T1000 (cell line): ENCODE measurements around the gene FRY.

Source experiments
- DNase-seq: peaks from one replicate; lab custom pipeline; 2025; ENCODE audit warnings: mixed read lengths; lab: John Stamatoyannopoulos, UW

The FRY gene

DNA sequence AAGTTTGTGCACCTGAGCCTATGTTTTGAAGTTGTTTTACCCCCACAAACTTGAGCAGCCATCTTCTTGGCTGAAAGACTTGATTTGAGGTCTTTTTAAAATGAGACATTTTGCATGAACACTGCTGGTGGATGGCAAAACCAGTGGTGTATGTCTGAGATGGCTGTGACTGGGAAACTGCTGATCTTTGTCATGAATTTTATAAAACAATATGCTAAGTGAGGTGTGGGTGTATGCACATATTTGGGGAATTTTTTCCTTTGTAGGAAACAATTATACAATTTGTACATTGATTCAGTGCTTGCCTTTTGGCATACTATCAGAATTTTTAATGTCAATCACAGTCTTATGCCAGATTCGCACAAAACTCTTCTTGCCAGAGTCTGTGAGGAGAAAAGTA, 231.0 kb downstream of the FRY start:
- no peak for DNase-seq

DNA sequence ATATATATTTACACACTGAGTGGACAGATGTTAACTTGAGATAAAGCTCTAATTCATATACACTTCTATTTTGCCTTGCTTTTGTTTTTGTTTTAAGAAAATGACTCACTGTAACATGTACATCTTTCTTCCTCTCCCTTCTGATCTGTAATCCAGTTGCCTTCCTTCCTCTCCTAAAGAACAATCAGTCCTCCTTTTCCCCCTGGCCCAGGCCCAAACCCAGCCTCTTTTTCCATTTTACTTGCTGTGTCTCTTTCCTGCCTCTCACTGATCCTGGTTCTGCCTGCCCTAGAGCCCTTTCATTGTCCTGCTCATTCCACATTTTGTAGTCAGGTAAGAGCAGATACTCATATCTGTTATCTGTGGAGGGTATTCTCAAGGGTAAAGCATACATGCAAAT, 232.8 kb downstream of the FRY start:
- DNase-seq: no peak

DNA sequence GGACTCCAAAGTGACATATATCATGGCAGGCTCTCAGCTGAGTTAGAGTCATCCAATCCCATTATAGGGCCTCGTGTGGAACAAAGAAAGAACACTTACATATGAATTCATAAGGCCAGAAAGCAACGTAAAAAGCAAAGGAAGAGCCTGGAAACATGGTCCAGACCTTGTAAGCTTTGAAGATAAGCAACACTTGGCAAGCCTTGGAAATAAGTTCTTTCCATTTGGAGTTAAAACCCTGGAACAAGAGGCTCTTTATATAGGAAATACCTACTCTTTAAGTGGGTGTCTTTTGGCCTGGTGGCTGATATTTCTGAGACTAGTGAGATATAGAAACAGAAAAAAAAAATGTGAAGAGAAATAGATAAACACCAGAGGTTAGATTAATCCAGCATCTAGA, 234.2 kb downstream of the FRY start:
- DNase-seq: no peak

DNA sequence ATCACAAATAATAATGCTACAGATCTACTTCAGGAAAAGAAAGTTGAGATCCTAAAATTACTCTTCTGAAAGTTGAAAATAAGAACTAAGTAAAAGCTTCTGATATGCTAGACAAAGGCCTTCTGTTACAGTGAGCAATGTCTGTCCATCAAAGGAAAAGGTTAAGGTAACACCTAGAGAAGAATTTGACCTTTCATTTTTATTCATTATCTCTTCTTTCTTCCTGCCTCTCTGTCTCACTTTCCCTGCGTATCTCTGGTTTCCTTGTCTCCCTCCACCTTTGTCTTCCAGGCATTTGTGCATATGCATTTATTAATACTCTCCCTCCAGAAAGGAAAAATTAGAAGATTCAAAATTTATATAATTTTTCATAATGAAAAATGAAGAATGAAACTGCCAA, 234.6 kb downstream of the FRY start:
- DNase-seq: no peak

DNA sequence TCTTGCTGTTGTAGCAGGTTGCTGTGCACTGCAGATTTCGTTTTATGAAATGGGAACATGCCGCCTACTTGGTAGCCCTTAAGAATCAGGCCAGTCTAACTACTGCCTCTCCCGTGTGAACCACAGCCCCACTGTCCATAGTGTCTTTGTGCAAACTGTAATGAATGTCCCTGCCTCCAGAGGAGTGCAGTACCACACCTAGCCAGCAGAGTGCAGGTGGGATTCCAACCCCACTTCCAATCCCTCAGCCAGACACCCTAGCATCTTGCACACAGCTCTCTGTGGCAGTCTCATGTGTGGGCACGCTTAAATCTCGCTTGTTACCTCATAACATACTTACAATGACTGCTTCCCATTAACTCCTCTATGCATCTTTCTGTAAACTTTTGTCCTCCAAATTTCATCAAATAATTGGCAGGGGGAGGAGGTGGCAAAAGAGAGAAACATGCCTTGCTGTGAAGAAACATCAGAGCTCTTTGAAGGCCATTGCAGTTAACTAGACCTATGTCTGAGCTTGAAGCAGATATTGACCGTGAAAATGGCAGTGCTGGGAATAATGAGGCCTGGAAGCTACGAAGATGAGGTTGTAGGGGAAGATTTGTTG, 236.4 kb downstream of the FRY start:
- DNase-seq: no peak

DNA sequence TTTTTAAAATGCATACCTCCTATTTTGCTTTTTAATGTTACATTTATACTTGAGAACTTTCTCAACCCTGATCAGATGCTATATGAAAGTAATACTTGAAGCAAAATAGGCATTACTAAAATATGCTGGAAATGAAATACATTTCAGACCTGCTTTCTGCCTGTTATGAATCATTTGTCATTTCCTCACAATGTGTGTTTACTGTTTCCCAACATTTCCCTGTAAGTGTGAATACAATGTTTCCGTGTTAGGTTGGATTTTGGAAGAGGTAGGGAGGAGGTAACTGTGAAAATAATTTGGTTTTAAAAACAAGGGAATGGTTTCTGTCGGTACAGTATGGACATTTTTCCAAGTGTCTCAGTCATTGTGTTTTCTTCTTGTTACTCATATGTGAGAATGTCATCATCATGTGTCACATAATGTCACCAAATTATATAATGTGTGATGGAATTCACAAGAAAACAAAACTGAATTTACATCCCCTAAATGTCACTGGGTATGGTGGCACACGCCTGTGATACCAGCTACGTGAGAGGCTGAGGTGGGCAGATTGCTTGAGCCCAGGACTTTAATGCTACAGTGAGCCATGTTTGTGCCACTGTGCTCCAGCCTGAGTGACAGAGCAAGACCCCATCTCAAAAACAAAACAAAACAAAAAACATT, 240.6 kb downstream of the FRY start:
- DNase-seq: no peak

DNA sequence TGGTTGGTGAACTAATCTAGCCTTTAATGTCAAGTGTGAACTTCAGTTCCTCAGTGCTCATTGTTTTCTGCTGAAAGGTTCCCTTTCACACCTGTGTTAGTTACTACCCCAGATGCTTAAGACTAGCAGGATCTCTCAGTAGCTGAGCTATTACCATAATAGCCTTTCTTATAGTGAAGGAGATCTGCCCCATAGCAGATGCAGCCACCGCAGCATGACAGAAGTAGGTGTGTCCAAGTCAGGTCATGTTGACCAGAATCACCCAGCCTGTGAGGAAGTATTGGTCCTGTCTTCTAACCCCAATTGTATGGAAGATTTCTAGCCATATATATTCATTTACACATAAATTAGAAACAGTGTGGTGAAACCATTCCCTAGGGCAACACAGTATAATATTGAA, 246.3 kb downstream of the FRY start:
- no peak for DNase-seq

DNA sequence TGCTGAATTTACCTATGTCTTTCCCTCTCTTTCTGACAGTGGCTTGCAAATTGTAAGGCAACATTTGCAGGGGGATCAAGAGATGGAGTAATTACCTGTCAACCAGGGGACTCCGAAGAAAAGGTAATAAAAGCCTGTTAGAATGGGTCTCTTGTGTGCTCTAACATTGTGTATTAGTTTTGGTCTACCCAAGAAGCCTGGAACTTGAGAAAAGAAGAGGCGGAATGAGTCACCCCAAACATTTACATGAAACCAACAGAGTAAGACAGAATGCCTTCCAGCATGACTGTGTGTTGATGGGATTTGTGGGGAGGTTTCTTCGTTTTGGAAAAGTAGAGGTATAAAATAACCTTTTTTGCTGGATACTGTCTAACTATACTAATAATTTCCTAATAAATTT, 246.9 kb downstream of the FRY start:
- DNase-seq: no peak

DNA sequence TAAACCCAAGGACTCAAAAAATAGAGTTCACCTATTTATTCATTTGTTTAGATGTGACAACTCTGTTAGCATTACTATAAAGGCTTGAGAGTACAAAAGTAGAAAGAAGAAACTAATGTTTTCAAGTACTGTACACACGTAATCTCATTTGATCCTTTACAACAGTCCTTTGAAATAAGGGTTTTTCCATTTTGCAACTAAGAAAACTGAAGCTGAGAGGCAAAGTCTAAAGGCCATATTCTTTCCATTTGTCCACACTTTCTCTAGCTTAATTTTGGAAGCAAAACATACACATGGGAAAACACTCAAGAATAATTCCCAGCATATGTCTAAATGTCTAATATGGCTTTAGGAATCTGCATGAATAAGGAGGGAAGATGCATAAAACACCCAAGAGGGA, 249.5 kb downstream of the FRY start:
- no peak for DNase-seq

DNA sequence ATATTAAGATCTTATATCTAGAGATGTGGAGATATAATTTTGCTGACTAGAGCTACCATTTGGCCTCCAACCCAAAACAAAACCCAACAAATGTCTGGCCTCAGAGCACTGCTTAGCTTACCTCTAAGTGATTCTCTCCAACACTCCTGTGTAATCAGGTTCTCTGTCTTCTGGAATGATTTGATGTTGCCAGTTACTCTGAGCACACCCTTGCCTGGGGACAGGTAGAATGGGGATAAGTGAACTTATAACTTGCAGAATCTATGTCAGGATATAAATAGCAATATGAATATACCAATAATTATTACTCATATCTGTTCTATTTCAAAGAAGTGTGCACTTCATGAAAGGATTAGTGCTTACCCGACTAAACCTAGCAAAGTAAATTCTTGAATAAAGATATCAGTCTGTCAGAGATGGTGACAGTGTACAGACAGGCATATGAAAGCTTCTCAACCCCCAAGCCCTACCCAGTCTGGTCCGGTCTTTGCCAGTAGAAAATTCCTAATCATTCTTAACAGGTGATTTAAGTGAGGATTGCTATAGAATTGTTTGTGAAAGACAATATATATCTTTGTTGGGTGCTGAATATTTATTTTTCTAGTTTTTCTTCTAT, 250.6 kb downstream of the FRY start:
- DNase-seq: no peak

DNA sequence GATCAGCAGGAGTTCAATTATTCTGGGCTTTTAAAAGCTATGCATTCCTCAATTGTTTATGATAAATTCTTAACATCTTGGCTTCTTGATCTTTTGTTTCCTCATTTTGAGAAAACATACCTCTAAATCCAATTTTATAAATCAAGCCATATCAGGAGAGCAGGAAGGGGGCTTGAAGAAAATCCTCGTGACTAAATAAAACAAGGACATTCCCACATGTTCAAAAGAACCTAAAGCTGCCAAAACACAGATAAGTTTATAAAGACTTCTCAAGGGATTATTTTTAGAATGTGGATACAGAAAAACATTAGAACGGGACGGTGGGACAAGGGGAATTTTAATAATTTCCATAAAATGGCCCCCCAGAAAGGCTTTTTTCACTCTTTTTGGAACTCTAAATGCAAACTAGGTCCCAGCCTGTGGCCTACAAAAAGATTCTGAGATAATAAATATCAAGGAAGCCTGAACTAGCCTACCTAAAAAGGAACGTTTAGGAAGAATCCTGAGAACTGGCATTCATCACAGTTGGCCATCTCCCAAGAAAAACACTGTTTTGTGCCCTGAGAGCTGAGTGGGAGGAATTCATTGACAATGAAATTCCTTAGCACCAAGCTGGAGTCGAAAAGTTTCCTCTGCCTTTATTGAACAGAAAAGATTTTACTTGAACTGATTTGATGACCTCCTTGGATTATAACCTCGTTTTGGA, 253.5 kb downstream of the FRY start:
- no peak for DNase-seq

DNA sequence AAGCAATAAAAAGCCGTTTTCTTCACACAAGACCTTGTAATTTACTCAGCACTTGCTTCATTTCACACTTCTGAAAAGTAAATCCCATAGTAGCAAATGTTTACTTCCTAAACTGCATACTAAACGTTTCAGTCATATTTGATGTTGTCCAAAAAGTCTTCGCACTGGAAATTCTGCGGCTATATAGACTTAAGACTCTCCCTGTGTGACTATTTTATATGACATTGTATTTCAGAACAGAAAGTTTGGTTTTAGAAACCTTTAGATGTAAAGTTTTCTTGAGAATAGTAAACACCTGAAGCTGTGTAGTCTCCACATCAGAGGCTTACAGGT, 254.0 kb downstream of the FRY start:
- DNase-seq: no peak

DNA sequence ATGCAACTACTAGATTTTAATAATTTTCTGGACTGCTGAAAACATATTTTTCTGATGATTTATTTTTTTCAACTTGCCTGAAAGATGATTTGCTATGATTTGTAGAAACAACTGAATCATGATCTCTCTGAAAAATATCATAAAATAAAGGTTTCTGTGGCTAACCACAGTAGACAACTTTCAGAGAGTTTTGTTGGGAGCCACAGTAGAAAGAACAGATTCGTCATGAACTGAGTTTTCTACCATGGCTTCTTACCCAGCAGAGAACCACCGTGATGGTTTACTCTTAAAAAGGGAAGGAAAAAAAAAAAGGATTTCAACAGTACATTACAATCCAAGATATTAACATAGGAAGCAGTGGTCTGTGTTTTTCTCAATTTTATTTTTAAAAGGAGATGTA, 265.6 kb downstream of the FRY start:
- DNase-seq: no peak

DNA sequence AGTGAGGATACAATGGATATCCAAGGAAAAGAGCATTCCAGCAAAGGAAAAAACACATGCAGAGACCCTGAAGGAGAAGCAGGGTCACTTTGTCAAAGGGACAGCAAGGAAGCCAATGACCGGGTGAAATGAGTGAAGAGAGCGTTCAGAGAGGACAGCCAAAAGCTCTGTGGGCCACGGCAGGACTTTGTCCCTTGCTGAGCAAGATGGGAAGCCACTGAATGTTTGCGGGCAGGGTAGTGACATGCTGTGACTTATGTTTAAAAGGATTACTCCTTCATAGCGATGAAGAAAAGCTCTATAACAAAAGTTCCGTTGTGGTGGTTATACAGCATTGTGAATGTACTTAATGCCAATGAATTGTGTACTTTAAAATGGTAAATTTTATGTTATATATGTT, 267.1 kb downstream of the FRY start:
- DNase-seq: no peak

DNA sequence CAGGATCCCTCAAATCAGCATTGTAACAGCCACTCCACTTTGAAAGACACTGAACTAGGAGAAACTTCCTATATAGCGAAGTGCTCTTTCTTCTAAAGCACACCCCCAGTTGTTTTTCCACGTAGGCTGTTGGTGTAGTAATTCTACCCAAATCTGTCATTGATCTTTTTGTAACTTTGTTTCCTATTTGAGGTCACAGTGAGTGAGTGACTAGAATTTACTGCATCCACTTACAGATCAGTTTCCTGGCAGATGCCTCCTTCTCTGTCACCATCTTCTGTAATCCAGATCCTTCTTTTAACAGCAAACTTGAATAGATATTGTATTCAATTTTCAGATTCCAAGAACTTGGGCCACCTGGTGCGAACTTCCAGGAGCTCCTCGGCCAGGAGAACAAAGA, 268.3 kb downstream of the FRY start:
- no peak for DNase-seq

DNA sequence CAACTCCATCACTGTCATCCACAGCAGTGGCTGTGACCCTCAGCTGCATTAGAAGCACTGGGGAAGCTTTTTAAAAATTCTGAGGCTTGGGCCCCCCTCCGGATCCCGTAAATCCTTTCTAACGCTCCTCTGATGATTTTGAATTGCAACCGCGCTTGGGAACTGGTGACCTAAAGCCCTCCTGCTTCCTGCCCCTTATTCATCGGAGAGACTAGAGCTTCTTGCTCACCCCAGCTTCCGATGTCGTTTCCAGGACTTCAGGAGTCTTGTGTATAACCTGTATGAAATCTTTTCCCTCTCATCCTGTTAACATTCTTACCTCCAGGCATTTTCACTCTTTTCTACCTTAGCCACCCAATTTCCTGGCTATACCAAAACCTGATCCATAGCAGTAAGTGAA, 268.8 kb downstream of the FRY start:
- no peak for DNase-seq

DNA sequence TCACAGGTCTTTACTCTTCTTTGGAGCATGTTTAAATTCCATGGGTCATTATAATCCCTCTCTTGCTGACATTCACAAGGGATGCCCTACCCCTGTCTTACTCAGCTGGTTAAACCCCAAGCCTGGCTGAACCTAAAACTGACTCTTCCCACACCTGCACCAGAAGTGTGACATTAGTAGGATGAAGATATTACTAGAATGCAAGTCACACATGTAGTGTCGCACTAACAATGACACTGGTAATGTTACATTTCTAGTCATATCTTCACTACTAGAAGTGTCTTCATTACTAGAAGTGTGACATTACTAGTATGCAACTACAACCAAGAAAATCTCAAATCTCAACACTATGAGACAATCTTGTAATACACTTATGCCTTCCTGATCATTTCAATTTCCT, 269.3 kb downstream of the FRY start:
- no peak for DNase-seq

DNA sequence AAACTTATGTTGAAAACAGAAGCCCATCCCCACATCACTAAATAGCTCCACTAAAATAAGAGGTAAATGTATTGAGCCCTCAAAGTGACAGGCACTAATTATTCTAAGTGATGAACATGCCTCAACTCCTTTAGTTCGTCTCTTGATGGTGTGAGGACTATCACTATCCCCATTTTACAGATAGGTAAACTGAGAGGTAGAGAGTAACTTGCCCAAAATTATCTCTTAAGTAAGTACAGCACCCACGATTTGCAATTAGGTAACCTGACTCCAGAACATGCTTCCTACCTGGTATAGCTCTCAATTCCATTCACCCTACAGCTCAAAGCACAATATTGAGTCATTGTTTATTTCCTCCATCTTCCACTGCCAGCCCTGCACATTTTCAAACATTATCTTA, 270.9 kb downstream of the FRY start:
- DNase-seq: no peak

DNA sequence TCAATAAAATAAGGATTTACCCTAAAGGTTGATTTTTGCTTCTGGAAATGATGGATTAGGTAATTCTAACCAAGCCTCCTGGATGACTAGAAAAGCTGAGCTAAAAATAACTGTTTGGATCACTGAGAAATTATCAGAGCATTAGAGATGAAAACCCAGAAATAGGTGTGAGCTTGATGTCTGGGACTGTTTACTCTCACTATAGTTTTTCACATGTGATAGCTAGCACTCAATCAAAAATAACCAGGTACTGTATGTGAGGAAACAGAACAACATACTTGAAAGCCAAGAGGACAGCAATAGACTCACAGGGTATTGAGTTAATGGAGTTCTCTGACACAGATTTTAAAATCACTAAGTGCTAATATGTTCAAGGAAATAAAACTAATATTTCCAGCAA, 274.1 kb downstream of the FRY start:
- no peak for DNase-seq

DNA sequence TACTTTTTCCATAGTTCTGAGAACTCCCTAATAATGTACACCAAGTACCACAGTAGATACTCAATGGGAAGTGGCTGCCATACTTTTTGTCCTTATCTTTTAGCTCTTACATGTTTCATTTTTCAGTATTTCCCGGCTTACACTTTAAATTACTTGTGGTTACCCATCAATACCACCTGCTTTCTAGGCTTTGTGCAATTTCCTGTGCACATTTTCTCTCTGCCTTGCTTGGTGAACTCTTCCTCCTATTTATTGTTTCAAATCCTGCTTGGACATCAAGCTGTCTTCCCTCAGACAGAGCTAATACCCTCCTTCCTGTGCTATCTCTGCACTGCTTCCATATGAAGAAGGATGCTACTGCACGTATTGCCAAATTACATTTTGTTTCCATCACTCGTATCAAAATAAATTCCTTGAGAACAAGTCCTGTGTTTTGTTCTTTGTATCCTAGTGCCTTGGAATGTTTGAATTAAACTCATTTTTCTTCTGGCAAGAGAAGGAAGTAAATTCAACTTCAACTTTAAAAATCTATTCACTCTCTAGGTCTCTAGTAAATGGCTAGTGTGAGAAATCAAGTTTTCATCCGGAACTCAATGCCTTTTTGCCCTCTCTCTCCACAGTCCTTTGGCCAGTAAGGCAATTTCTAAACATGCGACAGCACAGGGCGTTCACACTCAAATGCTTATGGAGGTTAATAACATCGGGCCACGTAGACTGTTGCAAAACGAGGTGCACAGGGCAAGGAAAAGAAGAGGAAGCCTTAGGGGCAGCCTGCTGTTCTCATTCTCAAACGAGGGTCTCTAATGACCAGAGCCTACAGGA, 277.9 kb downstream of the FRY start:
- no peak for DNase-seq

DNA sequence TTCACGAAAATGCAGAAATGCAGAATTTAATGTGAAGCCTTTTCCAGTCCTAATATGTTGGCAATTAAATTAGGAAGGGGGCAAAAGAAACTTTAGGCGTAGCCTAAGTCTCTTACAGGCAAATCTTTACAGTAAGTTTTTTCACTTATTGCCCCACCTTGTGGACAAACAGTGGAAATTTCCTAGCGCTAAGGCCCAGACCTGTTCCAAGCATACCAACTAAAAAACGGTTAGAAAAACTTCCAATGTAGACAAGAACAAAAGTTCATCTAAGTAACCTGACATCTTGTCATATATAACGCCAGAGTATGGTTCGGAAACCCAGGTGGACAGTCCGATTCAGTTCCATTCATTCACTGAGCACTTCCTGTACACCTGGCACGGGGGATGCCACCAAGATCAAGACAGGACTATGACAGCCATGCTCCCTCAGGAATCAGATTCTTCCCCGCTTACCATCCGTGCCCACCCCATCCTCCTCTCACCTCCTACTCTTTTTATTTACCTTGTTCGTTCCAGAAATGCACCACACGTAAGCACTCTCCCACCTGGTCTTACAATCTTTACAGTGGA, 278.6 kb downstream of the FRY start:
- no peak for DNase-seq
